Endothelial cell of umbilical vein (primary cell): ENCODE results near the gene C4orf50.

Experiments
- CTCF ChIP-seq, 2 donors: IDR thresholded peaks; 1 replicate in 1 of 2; 2 replicates in 1 of 2; pipeline ENCODE4 v1.5.1; 2011; ENCODE audit warnings: low read length in 2 of 2, mild to moderate bottlenecking in 2 of 2, moderate library complexity in 2 of 2, control low read depth in 1 of 2, inconsistent platforms in 1 of 2, low read depth in 1 of 2; ENCODE audit not compliant: insufficient read depth in 1 of 2; ENCODE audit errors: extremely low read depth in 1 of 2
- EZH2 ChIP-seq: IDR thresholded peaks from 2 replicates; pipeline ENCODE4 v1.6.1; 2012; ENCODE audit warnings: borderline replicate concordance, low read depth, mild to moderate bottlenecking, moderate library complexity, low read length, inconsistent platforms; ENCODE audit not compliant: severe bottlenecking
- FOS ChIP-seq: IDR thresholded peaks from 2 replicates; pipeline ENCODE4 v1.6.1; 2011; ENCODE audit warnings: mild to moderate bottlenecking, low read length, moderate library complexity, borderline replicate concordance; ENCODE audit not compliant: insufficient read depth

- TF ChIP-seq FOS = no peak
- TF ChIP-seq EZH2 = no peak
- TF ChIP-seq CTCF (IDR thresholded peaks at IDR 0.05; ENCODE audit: extremely low read depth in 1 of 2, insufficient read depth in 1 of 2, low read depth in 1 of 2, low read length in 2 of 2) = no peak
These were observed 25.9 kb downstream of the C4orf50 start for GRCh38 chr4:5992171-5992827.
